CD4-positive, alpha-beta T cell treated with Interleukin-17A for 1 hour (primary cell): ENCODE data around the gene TCF3.
A peak's percentile ranks its signal among the peaks of the same experiment; 100 is the strongest.
"Not testable (repeated sequence)": the region's sequence is repeated elsewhere in the genome, so short reads cannot be mapped to it uniquely, and the experiment has no call there.

Experiments used
- DNase-seq: peaks from one replicate; pipeline ENCODE4 v3.0.0-alpha.2; 2020

Gene TCF3

GRCh38 chr19:1650650-1651567 is 1.5 kb downstream of the TCF3 start:
- DNase-seq = peak; percentile 88

DNA sequence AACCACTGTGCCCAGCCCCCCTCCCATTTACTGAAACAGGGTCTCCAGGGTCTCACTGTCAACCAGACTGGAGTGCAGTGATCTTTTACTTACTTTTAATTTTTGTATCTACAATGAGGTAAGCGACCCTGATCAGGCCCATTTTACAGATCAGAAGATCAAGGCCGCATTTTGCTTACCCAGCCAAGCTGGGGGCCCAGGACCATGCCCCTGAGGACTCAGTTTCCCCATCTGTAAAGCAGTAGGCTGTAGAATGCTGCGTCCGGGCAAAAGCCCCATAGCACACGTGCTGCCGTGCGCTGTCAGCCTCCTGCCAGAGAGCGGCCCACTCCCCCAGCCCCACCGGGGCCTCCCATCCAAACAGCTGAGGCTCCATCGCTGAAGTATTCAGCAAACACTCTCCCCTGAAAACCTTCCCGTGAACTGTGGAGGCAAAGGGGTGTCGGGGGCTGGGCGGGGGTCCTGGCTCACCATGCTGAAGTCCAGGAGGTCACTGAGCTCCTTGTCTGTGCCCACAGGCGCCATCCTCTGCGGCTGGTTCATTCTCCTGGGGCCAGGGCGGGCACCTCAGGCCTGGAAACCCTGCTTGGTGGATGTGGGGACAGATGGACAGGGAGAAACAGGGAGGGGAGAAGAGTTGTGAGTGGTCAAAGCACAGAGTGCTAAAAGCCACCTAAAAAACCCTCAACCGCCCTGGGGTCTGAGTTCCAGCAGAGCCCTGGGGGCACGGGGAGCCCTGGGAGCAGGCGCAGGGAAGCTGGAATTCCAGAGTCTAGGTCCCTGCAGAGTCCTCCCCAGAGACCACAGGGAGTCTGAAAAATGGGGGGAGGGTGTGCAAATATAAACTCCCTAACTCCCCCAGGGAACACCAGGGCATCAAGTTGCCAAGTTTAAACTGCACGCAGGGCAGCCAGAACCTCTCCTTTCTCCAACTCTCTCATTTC is 2.4 kb downstream of the TCF3 start:
- no peak for DNase-seq

GRCh38 chr19:1648920-1649541 is 3.4 kb downstream of the TCF3 start:
- no peak for DNase-seq

DNA sequence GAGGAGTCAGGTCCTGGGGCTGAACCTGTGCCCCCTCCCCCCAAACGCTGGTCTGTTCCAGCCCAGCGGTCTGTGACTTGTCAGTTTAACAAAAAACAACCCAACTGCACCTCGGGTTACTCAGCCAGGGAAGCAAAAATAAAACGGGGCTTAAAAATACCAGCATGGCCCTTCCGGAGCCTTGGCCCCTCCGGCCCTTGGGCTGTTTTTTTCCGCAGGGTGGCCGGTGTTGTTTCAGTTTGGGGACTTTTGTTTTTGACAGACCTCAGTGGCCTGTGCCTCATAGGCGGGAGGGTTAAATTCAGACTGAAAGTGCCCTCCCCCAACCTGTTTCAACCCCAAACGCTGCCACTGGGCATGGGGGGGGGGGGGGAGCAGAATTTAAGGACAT is 4.0 kb downstream of the TCF3 start:
- no peak for DNase-seq

DNA sequence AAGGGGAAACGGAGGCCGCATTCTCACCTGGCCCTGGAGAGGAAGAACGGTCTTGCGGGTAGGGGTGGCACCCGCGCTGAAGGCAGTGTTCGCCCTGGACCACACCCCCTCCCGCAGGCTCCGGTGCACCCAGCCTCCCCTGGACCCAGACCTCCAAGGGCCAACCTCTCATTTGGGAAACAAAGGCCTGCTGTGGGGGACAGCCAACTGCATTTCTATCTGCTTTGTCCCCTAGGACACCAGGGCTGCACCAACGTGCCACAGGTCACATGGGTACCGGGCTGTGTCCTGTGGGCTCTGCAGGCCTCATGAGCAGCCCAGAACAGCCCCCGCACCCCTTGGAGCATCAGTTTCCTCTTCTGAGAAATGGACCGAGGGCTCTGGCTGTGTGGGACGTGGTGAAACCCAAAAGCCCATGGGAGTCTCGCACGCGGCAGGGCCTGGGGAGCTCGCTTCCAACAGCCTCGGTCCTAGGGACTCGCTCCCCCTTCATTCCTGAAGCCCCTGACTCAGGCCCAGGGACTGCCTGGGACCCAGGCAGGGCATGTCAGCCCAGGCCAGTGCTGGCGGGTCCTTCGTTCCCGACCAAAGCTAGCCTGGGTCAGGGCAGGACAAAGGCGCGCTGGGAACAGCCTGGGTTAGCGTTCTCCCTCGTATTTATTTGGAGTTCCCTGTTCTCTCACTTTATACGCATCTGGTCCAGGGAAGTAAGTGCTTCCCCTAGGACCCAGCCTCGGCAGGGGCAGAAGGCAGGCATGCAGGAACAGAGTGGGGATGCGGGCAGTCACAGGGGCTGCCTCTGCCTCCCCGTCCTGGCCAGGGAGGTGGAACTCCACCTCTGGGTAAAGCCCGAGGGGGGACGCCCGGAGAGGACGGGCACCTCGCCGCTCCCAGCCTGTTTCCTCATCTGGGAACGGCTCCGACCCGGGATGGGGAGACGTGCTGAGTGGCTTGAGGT is 4.6 kb downstream of the TCF3 start:
- DNase-seq = no peak

- no peak for DNase-seq
Observed at GRCh38 chr19:1646659-1647453, 5.6 kb downstream of the TCF3 start.

- DNase-seq = no peak
Observed at GRCh38 chr19:1646149-1646548, 6.3 kb downstream of the TCF3 start.

GRCh38 chr19:1645299-1645698 is 7.1 kb downstream of the TCF3 start:
- DNase-seq = no peak

DNA sequence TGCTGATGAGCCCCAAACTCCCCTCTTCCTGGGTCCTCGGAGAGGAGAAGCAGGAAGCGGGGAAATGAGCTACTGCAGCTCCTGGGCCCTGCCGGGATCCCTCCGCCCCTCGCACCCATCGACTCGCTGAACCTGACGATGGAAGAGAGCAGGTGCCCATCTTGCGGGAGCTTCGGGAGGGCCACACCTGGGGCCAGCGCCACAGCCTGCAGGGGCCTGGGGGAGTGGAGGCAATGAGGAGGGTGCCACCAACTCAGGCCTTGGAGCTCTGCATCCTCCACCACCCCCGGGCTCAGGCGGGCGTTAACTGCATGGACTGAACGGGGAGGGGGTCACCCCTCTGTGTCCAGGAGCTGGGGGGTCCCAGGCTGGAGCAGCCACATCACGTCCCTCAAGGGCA is 8.3 kb downstream of the TCF3 start:
- DNase-seq = no peak

DNA sequence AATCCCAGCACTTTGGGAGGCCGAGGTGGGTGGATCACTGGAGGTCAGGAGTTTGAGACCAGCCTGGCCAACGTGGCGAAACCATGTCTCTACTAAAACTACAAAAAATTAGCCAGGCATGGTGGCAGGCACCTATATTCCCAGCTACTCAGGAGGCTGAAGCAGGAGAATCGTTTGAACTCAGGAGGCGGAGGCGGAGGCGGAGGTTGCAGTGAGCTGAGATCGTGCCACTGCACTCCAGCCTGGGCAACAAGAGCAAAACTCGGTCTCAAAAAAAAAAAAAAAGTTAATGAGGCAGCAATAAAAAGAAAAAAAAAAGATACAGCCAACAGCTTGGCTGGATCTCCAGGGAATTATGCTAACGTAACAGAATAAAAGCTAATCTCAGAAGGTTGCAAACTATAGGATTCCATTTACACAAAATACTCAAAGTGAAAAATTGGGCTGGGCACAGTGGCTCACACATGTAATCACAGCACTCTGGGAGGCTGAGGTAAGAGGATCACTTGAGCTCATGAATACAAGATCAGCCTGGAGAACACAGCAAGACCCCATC is 11.4 kb downstream of the TCF3 start:
- DNase-seq = not testable (repeated sequence)

DNA sequence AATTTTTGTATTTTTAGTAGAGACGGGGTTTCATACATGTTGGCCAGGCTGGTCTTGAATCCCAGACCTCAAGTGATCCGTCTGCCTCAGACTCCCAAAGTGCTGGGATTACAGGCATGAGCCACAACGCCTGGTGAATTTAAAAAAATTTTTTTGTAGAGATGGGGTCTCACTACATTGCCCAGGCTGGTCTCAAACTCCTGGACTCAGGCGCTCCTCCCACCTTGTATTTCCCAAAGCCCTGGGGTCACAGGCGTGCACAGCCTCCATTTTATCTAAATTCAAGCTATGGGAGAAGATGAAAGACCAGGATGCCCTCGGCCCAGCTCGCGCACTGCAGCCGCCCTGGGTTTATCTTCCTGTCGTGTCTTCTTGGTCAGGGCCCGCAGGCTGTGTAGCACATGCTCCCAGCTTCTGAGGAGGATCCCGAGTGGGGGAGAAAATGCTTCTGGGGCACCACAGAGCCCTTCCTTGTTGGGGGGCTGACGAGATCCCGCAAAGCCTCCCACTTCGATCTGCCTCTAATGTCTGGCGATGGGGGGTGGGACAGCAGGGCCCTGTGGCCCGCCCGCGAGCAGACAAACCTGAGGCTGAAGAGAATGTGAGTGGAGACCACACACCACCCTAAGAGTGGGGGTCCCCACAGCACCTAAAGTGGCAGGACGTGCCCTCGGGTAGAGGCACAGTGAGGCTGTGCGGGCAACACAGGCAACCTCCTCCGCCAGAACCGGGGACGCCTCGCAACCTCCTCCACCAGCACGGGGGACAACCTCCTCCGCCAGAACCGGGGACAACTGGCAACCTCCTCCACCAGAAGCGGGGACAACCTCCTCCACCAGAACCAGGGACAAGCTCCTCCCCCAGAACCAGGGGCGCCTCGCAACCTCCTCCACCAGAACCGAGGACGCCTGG is 15.8 kb downstream of the TCF3 start:
- no peak for DNase-seq

DNA sequence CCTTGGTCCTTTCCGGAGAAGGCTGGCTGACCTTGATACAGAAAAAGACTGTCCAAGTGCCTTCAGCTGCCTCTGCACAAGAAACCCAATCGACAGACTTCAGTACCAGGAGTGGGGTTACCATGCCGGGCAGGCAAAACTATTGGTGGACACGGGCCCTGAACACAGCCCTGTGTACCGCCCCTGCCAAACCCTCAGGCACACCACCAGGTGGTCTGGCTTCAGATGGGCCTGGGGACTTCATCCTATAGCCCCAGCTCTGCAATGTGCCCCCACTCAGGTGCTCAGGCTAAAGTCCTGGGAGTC is 17.5 kb downstream of the TCF3 start:
- no peak for DNase-seq

DNA sequence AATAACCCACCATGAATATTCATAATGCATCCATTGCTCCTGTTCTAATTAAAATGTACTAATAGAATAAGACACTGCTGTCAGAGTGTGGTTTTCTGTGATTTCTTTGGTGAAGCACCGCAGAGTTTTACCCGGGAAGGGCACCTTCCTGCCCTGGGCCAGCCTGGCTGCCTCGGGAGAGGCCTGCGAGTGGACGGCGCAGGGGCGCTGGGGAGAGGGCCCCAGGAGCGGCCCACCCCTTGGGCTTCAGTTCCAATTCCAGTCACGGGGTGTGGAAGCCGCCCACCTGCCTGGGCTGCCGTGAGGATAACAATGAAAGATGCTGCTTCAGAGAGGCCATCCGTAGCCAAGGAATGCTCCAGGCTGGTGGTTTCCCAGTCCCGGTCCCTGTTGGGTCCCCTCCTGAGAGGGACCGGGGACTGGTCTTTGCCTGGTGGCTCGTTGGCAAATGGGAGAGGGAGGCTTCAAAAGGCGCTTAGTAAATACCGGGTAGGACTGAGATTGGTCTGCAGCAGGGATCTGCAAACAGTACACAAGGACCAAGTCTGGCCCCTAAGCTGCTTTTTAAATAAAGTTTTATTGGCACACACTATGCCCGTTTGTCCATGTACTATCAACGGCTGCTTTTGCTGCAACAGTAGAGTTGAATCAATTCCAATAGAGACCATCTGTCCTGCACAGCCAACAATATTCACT is 18.0 kb downstream of the TCF3 start:
- no peak for DNase-seq

- no peak for DNase-seq
Observed at GRCh38 chr19:1633269-1633826, 19.1 kb downstream of the TCF3 start.

DNA sequence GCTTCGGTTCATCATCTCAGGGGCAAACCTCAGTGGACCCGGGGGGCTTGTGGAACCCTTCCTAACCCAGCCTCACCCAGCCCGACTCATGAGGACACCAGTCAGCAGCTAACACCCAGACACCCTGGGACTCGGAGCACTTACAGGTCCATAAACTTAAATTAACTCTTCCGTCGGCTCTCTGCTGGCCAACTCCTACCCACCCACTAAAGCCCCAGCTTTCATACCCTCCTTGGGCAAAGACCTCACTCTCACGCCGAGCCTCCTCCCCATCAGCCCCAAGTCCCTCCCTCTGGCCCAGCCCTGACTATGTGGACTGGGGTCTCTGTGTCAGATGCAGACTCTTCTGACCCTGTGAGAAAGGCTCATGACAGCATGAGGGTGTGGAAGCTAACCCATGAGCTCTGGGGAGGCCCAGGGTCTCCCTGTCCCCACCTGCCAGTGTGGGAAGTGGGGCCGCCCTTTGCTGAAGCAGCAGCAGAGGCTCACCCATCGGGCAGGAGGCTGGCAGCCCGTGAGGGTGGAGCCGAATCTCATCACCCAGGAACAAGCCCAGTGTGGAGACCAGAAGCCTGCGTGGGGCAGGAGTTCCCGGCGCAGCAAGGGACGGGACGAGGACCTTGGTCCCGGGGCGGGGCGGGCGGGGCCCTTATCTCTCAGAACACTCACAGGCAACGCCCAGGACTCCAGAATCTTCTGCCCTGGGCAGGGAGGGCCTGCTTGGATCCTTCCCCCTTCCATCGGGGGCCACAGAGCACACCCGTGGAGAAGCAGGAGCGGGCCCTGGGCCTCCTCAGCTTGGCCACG is 19.8 kb downstream of the TCF3 start:
- no peak for DNase-seq

GRCh38 chr19:1631557-1632100 is 20.8 kb downstream of the TCF3 start:
- DNase-seq = no peak

DNA sequence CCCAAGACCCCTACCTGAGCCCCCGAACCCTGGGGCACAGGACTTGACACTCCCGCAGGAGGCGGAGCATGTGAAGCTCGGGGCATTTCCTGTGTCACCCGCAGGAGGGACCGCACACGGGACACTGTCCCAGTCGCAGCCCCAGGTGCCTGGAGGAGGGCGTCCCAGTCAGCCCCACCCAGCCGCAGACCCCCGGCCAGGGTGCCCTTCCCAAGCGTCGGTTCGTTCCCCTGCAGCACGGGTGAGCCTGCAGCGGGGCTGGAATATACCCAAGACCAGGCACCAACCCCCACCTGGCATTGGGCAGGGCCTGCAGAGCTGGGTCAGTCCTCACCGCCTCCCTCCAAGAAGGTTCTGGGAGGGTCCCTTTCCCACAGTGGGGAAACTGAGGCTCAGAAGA is 21.6 kb downstream of the TCF3 start:
- no peak for DNase-seq

DNA sequence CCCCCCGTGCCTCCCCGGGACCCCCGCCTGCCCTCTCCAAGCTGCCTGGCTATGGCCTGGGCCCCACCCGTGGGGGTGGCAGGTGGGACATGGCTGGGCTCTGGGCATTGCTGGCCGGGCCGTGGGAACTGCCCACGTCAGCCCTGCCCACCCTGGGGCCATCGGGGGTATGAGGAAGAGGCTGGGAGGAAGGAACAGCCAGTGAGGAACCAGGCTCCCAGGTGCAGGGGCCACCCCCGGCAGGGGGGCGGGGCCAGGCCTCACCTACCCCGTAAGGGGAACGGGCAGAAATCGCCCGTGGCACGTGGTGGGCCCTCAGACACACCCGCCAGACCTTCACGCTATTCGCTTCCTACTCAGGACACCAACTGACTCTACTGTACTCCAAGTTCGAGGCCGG is 22.4 kb downstream of the TCF3 start:
- no peak for DNase-seq
